NK-92 treated with Interleukin-12 subunit alpha and Interleukin-12 subunit beta, amount 100 ng/mL, for 24 hours (cell line): ENCODE data around the gene NOL7.

Source experiments
- DNase-seq: peaks from one replicate; lab custom pipeline; 2025; lab: John Stamatoyannopoulos, UW

NOL7 gene

GRCh38 chr6:13614926-13615791 is at the start of gene NOL7:
Gene NOL7 (plus strand): TSS chr6:13615335. CDS start chr6:13615359, 24 bp downstream.
- DNase-seq: peak; percentile 97

DNA sequence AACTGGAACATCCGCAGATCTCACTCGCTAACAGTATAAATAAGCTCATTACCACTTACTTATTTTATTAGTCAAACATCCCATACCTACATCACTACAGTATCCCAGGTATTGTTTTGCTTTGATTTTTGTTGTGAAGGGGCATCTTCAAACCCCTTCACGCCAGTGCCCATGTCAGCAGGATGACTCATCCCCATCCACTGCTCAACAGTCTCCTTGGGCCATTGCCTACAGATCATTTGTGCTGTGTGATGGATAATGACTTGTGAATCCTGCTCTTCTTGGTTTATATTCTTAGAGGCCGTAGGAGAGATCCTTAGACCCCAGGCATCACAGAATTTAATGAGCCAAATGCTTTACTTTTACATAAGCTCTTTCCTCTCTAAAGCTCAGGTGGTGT is 49.2 kb upstream of the NOL7 start:
- DNase-seq: no peak

GRCh38 chr6:13566500-13566899 is 48.6 kb upstream of the NOL7 start:
- DNase-seq: no peak

DNA sequence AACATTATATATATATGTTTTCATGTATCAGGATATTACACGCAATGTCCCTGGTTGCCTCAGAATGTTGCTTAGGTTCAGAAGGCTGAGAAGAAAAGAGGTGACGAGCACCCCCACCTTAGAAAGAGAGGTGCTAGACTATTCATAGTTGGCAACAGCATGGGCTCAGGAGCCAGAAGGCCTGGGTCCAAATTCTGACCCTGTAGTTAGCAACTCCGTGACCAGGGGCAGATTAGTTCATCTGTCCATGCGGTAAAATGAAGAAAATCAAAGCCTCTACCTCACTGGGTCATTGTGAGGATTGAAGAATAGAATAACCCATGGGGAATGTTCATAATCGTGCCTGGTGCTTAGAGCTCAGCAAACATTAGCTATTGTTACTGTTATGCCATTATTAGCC is 46.2 kb upstream of the NOL7 start:
- no peak for DNase-seq

DNA sequence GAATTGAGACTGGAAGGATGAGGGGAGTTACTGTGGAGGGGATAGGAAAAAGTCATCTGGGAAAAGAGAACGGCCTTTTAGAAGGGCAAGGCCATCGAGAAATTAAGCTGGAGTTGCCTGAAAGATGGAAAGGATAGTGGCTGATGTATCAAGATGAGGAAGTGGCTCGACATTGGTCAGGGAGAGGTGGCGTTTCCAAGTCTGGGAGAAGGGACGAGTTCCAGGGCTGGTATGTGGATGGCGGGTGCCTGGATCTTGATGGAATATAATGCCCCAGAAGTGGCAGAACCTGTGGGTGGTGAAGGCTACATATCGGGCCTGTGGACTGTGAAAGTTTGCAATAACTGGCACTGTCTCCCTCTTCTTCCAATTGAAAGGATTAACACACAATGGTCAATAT is 42.9 kb upstream of the NOL7 start:
- no peak for DNase-seq

GRCh38 chr6:13572951-13573654 is 42.0 kb upstream of the NOL7 start:
- DNase-seq: no peak

GRCh38 chr6:13573669-13574110 is 41.4 kb upstream of the NOL7 start:
- no peak for DNase-seq

DNA sequence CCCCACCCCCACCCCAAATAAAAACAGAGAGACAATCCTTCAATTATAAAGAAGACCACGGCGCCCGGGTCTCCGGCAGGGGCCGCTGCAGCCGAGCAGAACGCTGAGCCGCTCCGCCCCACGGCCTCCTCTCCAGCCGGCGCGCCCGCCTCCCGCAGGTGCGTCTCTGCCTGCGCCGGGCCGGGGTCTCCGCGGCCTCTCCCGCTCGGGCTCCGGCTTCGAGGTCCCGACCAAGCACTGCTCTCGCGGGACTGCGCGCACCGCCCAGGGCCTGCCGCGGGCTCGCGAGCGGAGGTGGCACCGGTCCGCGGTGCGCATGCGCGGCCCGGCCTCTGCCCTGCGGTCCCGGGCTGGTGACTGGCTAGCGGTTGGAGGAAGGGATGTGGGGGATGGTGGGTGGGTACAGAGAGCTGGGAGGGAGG is 41.0 kb upstream of the NOL7 start:
- DNase-seq: peak; percentile 96

- DNase-seq: peak; percentile 84
Measured at GRCh38 chr6:13574571-13575376, 40.4 kb upstream of the NOL7 start, which contains the start of gene SIRT5. Gene SIRT5 (plus strand): TSS chr6:13574601. CDS start chr6:13584111, 9,510 bp downstream.

GRCh38 chr6:13575377-13575775 is 39.8 kb upstream of the NOL7 start:
- no peak for DNase-seq

DNA sequence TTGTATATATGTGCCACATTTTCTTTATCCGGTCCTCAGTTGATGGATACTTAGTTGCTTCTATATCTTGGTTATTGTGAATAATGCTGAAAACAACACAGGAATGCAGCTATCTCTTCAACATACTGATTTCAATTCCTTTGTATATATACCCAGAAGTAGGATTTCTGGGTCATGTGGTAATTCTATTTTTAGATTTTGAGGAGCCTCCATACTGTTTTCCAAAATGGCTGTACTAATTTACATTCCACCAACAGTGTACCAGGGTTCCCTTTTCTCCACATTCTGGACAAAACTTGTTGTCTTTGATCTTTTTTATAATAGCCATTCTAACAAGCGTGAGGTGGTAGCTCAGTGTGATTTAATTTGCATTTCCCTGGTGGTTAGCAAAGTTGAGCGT is 39.1 kb upstream of the NOL7 start:
- no peak for DNase-seq

DNA sequence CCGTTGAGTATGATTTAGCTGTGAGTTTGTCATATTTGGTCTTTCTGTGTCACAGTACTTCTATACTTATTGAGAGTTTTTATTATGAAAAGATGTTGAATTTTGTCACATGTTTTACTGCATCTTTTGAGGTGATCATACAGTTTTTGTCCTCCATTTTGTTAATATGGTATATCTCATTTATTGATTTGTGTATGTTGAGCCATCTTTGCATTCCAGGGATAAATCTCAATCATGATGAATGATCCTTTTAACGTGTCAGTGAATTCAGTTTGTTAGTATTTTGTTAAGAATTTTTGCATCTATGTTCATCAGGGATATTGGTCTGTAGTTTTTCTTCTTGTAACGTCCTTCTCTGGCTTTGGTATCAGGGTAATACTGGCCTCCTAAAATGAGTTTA is 37.2 kb upstream of the NOL7 start:
- DNase-seq: no peak

DNA sequence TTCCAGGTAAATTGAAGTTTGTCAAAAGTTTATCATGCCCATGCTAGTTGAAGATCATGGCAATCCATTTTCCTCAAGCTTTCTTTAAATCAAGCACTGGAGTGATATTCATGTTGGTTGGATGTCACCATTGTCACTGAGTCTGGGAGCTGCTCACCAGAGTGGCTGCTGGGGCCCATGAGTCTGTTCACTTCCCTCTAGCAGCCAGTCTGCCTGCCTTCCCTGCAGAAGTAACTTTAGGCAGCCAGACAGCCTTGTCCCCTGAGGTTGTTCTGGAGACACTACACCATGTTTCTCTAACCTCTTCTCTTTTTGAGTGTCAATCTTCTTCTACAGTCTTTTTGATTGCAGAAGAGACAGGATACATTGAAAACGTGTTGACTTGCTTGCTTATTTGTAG is 35.2 kb upstream of the NOL7 start:
- DNase-seq: no peak

DNA sequence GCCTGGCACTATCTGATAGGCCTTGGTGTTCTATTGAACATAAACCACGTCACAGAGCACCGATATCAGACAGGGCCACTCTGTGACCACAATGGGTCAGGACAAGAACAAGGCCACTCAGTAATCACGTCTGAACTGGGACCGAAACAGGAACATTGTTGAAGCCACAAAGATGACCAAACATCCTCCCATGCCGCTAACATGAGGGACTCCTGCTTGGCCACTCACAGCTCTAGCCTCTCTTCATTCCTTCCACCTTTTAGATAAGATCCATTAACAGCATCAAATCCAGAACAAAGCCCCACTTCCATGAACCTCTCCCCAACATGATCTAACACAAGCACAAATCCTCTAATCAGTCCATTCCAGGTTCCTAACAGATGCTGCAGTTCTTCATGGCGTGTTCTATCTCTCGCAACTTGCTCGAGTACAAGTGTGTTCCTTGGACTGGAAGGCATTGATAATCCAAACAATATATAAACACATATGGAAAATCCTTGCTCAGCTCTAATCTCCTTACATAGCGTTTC is 33.4 kb upstream of the NOL7 start:
- no peak for DNase-seq

- DNase-seq: no peak
Measured at GRCh38 chr6:13586603-13587542, 28.3 kb upstream of the NOL7 start.

DNA sequence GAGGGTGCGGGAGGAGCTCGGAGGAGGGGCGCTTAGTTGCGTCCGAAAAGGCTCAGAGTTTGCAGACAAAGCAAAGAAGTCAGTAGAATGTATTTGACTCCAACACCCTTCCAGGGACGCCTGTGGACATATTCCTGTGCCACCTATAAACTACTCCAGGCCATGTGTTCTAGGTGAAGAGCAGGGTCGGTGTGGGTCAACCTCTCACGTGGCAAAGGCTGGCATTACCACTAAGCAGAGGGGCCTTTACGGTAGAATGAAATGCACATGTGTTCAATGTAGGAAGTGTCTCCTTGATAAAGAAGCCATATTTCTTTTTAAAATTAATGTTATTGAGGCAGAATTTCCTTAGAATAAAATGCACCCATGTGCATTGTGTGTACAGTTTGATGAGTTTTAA is 25.3 kb upstream of the NOL7 start:
- DNase-seq: no peak

DNA sequence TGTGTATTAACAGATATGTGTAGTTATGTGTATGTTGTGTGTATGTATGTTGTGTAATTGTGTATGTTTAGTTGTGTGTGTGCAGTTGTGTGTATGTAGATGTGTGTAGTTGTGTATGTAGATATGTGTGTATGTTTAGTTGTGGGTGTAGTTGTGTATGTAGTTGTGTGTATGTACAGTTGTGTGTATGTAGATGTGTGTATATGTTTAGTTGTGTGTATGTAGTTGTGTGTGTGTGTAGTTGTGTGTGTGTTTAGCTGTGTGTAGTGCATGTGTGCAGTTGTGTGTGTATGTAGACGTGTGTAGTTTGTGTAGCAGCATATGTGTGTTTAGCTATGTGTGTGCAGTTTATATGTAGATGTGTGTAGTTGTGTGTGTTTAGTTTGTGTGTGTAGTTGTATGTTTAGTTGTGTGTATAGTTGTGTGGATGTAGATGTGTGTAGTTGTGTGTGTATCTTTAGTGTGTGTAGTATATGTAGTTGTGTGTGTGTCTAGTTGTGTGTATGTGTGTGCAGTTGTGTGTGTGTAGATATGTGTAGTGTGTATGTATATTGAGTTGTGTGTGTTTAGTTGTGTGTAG is 24.5 kb upstream of the NOL7 start:
- DNase-seq: no peak

GRCh38 chr6:13591205-13591921 is 23.8 kb upstream of the NOL7 start:
- DNase-seq: no peak

DNA sequence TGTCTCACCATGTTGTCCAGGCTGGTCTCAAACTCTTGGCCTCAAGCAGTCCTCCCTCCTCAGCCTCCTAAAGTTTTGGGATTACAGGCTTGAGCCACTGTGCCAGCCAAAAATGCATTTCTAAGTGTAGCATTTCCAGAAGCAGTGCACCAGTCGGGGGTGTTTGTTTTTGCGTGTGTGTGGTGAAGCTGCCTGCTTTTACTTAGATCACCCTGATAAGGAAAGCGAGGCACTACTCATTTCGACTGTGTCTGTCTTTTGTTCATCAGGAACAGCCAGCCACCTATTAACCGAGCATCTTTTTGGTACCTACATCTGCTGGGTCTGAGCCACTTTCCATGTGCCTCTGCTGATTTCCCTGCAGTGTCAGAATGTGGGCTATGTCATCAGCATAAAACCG is 22.0 kb upstream of the NOL7 start:
- DNase-seq: no peak

DNA sequence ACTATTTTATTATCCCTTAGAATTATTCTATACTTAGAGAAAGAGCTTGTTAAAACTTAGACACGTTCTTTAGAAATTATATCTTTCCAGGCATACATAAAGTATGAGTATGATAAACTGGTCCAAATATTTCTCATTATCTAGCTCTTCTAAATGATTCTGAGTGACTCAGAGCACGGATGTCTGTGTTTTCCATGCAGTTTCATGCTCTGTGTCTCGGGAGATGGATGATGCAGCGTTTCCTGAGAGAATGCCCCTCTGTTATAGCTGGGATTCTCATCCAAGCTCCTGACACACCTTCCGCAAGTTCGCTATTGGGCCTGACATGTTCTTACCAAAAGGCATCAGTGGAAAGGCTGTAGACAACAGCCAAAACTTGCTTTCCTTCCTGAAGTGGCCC is 21.4 kb upstream of the NOL7 start:
- no peak for DNase-seq
